ENCODE measurements around the gene PSMB2. TPM values are rescaled to one million over a fixed set of nuclear protein-coding genes. Genes with fewer than 3 reads are reported as not detected.
A peak's percentile ranks its signal among the peaks of the same experiment; 100 is the strongest.
"Not testable (repeated sequence)": the region's sequence is repeated elsewhere in the genome, so short reads cannot be mapped to it uniquely, and the experiment has no call there.

Gene PSMB2
- total RNA-seq (10 to 100 TPM; 29.3 to 34.2 (median 31.0) TPM), polyA plus RNA-seq (10 to 100 TPM; 29.4 to 66.5 (median 37.2) TPM)

- peak; percentile 98 for DNase-seq
- Histone ChIP-seq H3K27me3 (peaks cover 0 to 5% (median 0%) of the 10 kb centered on the region in 3 donors), H3K36me3 (no peaks in the 10 kb centered on the region), H3K4me3 (peak within 1 kb of the TSS; percentile 65 to 87 (median 74)), H3K4me1 (peaks cover 0 to 49% (median 44%) of the 10 kb centered on the region in 4 donors), H3K27ac (peak within 1 kb of the TSS; percentile 88 to 95 (median 90)), H3K9me3 (no peaks in the 10 kb centered on the region)
- TF ChIP-seq POLR2A (IDR thresholded peaks at IDR 0.05) (peak; percentile 66 to 71), CTCF (IDR thresholded peaks at IDR 0.05) (no peak), EP300 (IDR thresholded peaks at IDR 0.05) (peak in 1 of 4 donors; percentile 58), POLR2AphosphoS5 (IDR thresholded peaks at IDR 0.05) (peak; percentile 82 to 94 (median 93))
- 0% methylated on average over 43 of the region's 43 CpGs for WGBS, 2 donors
- intact Hi-C loops (cut with DNase I): loop anchor here (2.0 to 5.0 kb wide), 3 partner anchors 77 to 131 kb away; partner anchors contain the start of gene C1orf216
Observed at GRCh38 chr1:35641233-35641866, at the start of gene PSMB2. TSS of gene PSMB2 (minus strand) at chr1:35641526. CDS start at chr1:35641432, 94 bp downstream.

GRCh38 chr1:35691080-35691479 lies 49.8 kb upstream of the PSMB2 start:
- DNase-seq: no peak
- Histone ChIP-seq H3K4me1 (no peaks in the 10 kb centered on the region), H3K27me3 (peaks cover 0 to 3% (median 3%) of the 10 kb centered on the region in 3 donors), H3K9me3 (no peaks in the 10 kb centered on the region), H3K36me3 (no peaks in the 10 kb centered on the region), H3K27ac (no peak overlapping the region), H3K4me3 (no peak overlapping the region)
- 51 to 66% methylated on average over 9 of the region's 9 CpGs for WGBS, 2 donors
- intact Hi-C loops (cut with DNase I): no loop called here
- TF ChIP-seq CTCF (IDR thresholded peaks at IDR 0.05) (no peak), EP300 (IDR thresholded peaks at IDR 0.05) (no peak), POLR2A (IDR thresholded peaks at IDR 0.05) (no peak), POLR2AphosphoS5 (IDR thresholded peaks at IDR 0.05) (no peak)

- H3K27ac ChIP-seq; H3K4me1 ChIP-seq; DNase-seq; H3K9me3 ChIP-seq; H3K27me3 ChIP-seq; H3K36me3 ChIP-seq; intact Hi-C loops (cut with DNase I); H3K4me3 ChIP-seq: not testable (repeated sequence)
- WGBS, 2 donors: 90 to 93% methylated on average over 4 of the region's 4 CpGs
Observed at GRCh38 chr1:35690103-35690502, 48.8 kb upstream of the PSMB2 start.

GRCh38 chr1:35688161-35688560 lies 46.8 kb upstream of the PSMB2 start:
- intact Hi-C loops (cut with DNase I): no loop called here
- TF ChIP-seq EP300 (IDR thresholded peaks at IDR 0.05): no peak
- Histone ChIP-seq H3K27ac (no peak overlapping the region), H3K27me3 (no peaks in the 10 kb centered on the region), H3K4me1 (no peaks in the 10 kb centered on the region), H3K9me3 (no peaks in the 10 kb centered on the region), H3K4me3 (no peak overlapping the region), H3K36me3 (no peaks in the 10 kb centered on the region)
- DNase-seq: no peak
- WGBS, 2 donors: 85 to 90% methylated on average over 5 of the region's 5 CpGs

GRCh38 chr1:35683012-35683411 lies 41.7 kb upstream of the PSMB2 start:
- Histone ChIP-seq H3K36me3 (no peaks in the 10 kb centered on the region), H3K9me3 (no peaks in the 10 kb centered on the region), H3K4me1 (no peaks in the 10 kb centered on the region), H3K4me3 (no peak overlapping the region), H3K27me3 (peaks cover 0 to 3% (median 0%) of the 10 kb centered on the region in 3 donors), H3K27ac (no peak overlapping the region)
- no peak for DNase-seq
- TF ChIP-seq POLR2A (IDR thresholded peaks at IDR 0.05): no peak
- no peak for TF ChIP-seq EP300 (IDR thresholded peaks at IDR 0.05)
- TF ChIP-seq POLR2AphosphoS5 (IDR thresholded peaks at IDR 0.05): no peak
- TF ChIP-seq CTCF (IDR thresholded peaks at IDR 0.05): no peak
- 64% methylated on average over 5 of the region's 5 CpGs for WGBS, 2 donors
- intact Hi-C loops (cut with DNase I): no loop called here

- no peaks in the 10 kb centered on the region for H3K9me3 ChIP-seq
- H3K36me3 ChIP-seq: no peaks in the 10 kb centered on the region
- intact Hi-C loops (cut with DNase I): no loop called here
- H3K4me3 ChIP-seq: no peak overlapping the region
- peaks cover 0 to 3% (median 0%) of the 10 kb centered on the region in 3 donors for H3K27me3 ChIP-seq
- TF ChIP-seq CTCF (IDR thresholded peaks at IDR 0.05) (no peak), EP300 (IDR thresholded peaks at IDR 0.05) (no peak), POLR2AphosphoS5 (IDR thresholded peaks at IDR 0.05) (no peak), POLR2A (IDR thresholded peaks at IDR 0.05) (no peak)
- WGBS, 2 donors: 84 to 89% methylated on average over 3 of the region's 3 CpGs
- DNase-seq: no peak
- no peaks in the 10 kb centered on the region for H3K4me1 ChIP-seq
- H3K27ac ChIP-seq: no peak overlapping the region
Observed at GRCh38 chr1:35680271-35680670, 38.9 kb upstream of the PSMB2 start.

Measured in sigmoid colon (tissue), 7 donors.